Measurements from ENCODE around the gene SERPINB1.

Gene SERPINB1

GRCh38 chr6:2793534-2794151, 48.0 kb downstream of the SERPINB1 start:
- DNase-seq (ENCODE audit: low spot score) = peak; percentile 33

GRCh38 chr6:2792330-2793110, 49.1 kb downstream of the SERPINB1 start:
- DNase-seq (ENCODE audit: low spot score) = no peak

GRCh38 chr6:2791450-2791974, 50.2 kb downstream of the SERPINB1 start:
- no peak for DNase-seq (ENCODE audit: low spot score)

- DNase-seq (ENCODE audit: low spot score) = peak; percentile 64
Observed at GRCh38 chr6:2790588-2791449, 50.8 kb downstream of the SERPINB1 start.

GRCh38 chr6:2786269-2786668, 55.4 kb downstream of the SERPINB1 start:
- no peak for DNase-seq (ENCODE audit: low spot score)

- no peak for DNase-seq (ENCODE audit: low spot score)
Observed at GRCh38 chr6:2784930-2785329, 56.7 kb downstream of the SERPINB1 start.

- no peak for DNase-seq (ENCODE audit: low spot score)
Observed at GRCh38 chr6:2784061-2784460, 57.6 kb downstream of the SERPINB1 start.

GRCh38 chr6:2783188-2783963, 58.3 kb downstream of the SERPINB1 start:
- DNase-seq (ENCODE audit: low spot score) = no peak

- DNase-seq (ENCODE audit: low spot score) = no peak
Observed at GRCh38 chr6:2782825-2783187, 58.9 kb downstream of the SERPINB1 start.

- no peak for DNase-seq (ENCODE audit: low spot score)
Observed at GRCh38 chr6:2782356-2782708, 59.3 kb downstream of the SERPINB1 start.

Measured in CD4-positive, alpha-beta T cell treated with Interleukin-2 at 100 ng/mL for 4 hours (primary cell).